ENCODE data around the gene JAML.

Gene JAML, protein sequence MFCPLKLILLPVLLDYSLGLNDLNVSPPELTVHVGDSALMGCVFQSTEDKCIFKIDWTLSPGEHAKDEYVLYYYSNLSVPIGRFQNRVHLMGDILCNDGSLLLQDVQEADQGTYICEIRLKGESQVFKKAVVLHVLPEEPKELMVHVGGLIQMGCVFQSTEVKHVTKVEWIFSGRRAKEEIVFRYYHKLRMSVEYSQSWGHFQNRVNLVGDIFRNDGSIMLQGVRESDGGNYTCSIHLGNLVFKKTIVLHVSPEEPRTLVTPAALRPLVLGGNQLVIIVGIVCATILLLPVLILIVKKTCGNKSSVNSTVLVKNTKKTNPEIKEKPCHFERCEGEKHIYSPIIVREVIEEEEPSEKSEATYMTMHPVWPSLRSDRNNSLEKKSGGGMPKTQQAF

DNA sequence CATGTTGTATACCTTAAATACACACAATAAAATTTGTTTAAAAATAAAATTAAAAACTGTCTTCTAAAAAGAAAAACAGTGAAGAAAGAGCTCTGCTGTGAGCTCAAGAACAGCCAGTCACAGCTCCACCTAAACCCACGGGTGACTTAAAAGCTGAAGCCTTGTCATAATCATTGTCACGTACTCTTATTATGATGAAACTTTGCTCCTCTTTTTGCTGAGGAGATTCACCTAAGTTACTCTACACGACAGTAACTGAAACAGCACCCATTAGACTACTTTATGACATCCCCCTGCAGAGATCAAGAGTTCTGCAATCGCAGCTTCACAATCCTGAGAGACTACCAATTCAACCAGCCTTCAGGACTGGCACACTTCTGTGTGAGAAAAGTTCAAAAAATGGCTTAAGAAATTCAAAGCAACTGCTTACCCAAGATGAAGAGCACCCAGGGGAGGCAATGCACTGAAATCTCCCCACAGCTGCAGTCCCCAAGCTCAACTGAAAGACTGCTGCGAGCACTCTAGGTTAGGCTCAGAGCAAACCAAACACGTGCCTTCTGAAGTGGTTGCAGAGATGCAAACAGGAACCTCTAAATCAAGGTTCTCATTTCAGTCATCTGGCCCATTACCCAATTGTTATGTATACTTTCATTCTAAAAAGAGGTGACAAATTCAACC is at the start of gene JAML:
Gene JAML, minus strand, starts transcription at position 501 of the 678 bp plus-strand sequence. CDS start 10,145 bp downstream, outside the sequence.
- peak in 1 of 2 donors; percentile 27 for DNase-seq (ENCODE audit: low read depth in 2 of 2)

DNA sequence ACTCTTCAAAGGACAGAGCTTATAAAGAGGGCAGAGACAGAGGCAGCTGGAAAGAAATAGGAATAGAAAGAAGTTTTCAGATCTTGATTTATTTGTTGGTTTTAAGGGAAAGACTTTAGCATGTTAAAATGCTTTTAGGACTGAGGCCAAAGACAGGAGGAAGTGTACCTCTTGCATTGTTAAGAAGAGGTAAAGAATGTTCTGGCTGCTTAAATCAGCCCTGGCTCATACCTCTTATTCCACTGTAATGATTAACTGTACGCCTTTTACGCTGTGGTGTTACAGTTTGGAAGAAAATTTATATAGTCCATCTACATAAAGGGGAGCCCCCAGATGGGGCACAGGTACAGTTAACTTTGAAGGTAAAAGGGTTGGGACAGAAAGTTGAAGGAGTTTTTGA is 49.4 kb upstream of the JAML start:
- DNase-seq (ENCODE audit: low read depth in 2 of 2) = no peak

DNA sequence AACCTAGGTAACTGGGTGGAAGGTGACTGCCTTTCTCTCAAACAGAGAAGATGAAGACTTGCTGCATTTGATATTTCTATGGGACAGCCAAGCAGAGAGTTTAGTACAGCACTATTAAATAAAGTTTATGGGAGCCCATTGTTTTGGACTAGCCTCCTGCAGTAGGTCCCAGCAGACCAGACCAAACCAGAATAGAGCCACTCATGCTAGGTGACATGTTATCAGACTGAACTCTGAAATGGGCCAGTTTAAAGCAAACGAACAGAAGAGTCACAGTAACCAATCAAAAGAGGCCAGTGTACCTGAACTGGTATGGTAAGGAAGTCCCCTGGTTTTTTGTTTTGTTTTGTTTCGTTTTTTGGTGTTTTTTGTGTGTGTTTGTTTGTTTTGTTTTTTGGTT is 47.2 kb upstream of the JAML start:
- DNase-seq (ENCODE audit: low read depth in 2 of 2) = no peak

DNA sequence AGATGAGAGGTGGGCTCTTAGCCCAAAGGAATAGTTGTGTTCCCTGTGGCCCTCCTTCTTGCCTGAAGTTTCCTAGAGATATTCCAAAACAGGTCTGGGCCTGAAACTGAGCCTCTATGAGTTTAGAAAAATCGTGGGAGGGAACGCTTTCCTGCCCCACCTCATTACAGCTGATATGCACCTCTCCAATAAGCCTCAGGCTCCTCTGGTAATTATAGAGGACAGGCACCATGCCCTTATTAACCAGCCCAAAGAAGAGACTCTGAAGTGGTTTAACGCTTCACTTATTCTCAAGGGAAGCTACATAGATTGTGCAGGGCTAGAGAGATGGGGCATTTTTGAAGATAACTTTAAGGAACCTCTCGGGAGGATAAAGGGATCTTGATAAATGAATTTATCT is 42.7 kb upstream of the JAML start:
- no peak for DNase-seq (ENCODE audit: low read depth in 2 of 2)

DNA sequence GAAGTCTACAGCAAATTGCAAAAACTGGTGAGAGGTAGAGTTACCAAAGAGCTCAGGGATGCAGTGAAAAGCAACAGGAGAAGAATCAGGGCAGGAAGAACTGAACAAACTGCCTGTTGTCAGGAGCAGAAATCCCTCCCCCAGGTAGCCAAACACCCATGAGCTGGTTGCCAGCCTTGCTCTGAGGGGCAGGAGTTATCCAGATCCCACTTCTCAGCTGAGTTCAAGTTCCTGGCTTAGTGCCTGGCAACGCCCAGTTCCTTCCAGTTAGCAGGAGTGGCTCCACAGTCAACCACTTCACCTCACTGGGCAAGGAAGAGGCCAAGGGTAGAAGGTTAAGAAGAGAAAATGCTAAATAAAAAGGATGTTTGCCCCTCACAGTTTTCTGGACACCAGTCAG is 41.1 kb upstream of the JAML start:
- no peak for DNase-seq (ENCODE audit: low read depth in 2 of 2)

DNA sequence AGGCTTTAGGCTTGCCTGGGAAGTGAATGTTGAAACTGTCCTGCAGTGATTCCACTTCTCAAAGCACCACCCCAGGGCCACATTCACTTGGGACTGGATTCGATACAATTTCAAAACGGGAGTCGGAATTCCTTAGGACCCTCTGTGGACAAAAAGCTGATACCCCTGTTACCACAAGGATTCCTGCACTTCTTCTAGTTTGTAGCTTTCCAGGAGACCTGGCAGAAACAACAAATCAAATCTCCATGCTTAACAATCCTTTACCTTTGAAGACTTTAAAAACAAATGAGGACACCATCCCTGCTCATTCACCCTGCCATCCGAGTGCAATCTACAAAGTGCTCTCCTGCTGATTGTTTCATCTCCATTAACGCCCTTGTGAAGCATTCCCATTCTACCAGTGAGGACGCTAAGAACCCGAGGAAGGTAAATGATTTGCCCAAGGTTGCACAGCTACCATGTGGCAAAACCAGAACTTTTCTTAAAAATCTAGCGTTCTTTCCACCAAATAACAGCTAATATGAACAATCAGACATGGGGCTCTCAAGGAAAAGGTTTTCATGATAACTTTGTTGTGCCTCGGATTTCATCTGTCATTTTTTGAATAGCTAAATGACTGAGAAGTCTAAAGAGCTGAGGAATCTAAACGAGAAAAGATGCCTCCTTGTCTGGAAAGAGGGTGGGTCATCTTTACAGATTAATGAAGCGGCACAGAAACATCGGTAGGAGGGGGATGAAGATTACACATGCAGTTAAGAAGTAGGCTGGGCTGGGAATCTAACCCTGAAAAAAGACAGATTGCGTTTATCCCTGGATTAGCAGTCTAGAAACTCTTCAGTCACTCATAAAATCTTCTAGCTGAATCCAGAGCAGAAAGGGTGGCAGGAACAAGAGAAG is 40.0 kb upstream of the JAML start:
- no peak for DNase-seq (ENCODE audit: low read depth in 2 of 2)

DNA sequence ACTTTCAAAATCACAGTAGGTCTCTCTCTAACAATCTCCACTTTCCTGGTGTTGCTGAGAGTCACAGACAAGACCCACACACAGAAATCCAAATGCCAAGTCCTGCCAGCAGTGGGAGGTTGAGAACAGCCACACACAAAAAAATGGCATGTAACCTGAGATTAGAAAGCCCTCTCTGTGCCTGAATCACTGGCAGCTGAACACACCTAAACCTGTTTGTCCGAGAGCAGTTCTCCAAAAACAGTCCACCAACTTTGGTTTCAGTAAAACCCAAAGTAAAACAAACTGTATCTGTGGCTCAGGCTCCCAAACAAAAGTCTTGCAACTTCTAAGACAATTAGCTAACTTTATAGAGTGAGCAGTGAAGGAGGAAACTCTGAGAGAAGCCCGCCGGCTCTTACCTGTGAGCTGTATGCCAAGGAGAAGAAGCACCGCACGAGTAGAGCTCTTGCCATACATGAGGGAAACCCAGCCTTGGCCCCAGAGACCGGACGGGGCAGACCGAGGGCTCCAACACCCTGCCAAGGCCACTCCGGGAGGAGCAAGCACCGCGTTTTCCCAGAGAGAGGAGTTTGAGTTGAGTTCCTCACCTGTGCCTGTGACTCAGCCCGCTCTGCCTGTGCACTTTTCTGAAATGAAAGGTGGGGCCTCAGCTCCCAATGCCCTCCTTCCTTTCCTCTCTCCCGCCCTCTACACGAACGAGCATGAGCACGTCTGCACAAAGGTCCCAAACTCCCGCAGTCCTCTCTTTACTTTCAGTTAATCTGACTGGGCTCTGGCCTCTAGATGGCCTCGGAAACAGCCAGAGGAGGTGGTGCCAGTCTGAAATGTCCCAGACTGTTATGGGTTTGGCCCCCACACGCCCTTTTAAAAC is 39.1 kb upstream of the JAML start, which contains the start of gene MPZL2:
Gene MPZL2, minus strand, starts transcription at position 603 of the 874 bp plus-strand sequence. Its CDS starts 144 bp downstream, at position 459.
- no peak for DNase-seq (ENCODE audit: low read depth in 2 of 2)

DNA sequence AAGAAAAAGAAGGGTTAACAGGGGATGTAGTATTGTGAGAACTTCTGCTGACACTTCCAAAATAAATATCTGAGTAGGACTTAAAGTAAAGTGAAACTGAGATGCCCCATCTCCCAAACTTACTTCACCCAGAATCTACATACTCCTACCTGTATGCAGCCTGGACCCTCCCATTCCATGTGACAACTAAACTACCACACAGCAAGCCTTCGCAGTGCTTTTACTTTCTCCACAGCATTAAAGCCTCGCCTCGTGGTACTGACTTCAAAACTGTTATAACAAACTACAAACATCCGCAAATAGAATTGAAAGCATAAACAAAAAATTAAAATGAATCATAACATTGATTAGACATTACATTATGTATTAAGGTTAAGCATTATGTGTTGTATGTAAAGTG is 38.3 kb upstream of the JAML start:
- no peak for DNase-seq (ENCODE audit: low read depth in 2 of 2)

DNA sequence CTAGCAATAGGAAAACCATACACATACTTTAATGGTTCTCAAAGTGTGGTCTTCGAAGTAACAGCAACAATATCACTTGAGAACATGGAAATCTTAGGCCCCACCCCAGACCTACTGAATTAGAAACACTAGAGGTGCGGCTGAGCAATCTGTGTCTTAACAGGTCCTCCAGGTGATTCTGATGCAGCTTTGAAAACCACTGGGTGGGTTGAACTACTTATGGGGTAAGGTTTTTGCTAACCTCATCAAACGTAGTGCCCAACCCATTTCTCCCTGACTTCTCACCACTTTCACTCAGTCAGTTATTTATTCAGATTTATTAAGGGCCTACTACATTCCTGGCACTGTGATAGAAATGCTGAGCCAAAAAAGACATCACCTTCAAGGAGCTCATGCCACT is 35.5 kb upstream of the JAML start:
- no peak for DNase-seq (ENCODE audit: low read depth in 2 of 2)

DNA sequence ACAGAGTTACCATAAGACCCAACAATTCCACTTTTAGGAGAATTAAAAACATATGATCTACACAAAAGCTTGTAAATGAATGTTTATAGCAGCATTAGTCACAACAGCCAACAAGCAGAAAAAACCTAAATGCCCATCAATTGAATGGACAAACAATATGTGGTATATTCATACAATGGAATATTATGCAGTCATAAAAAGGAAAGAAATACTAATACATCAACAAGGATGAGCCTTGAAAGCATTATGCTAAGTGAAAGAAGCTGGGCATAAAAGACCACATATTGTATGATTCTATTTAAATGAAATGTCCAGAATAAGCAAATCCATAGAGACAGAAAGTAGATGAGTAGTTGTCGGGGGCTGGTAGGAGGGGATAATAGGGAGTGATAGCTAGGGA is 34.3 kb upstream of the JAML start:
- DNase-seq (ENCODE audit: low read depth in 2 of 2) = no peak

DNA sequence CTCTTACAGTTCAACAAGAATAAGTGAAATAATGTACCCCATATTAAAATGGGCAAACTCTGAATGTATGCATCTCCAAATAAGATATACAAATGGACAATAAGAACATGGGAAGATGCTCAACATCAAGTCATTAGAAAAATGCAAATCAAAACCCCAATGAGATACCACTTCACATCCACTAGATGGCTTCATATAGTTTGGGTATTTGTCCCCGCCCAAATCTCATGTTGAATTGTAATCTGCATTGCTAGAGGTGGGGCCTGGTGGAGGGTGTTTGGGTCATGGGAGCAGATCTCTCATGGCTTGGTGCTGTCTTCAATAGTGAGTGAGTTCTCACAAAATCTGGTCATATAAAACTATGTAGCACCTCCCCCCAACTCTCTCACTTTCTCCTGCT is 33.6 kb upstream of the JAML start:
- no peak for DNase-seq (ENCODE audit: low read depth in 2 of 2)

DNA sequence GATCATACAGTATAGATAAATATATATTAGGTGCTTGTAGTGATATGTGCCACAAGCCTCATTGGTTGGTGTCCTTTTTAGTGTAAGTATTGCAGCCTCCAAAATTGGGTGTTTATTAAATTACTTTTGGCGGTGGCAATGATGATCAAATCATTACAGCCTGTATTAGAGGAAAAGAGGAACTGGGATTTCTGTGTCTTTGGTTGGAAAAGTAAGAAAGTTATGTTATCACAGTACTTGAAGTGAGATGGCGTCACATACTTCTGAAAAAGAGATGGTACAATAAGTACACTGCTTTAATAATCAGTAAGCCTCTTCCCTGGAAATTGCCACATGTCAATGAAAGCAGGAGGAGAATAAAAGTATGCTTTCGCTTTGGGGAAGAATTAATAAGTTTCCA is 27.9 kb upstream of the JAML start:
- no peak for DNase-seq (ENCODE audit: low read depth in 2 of 2)

DNA sequence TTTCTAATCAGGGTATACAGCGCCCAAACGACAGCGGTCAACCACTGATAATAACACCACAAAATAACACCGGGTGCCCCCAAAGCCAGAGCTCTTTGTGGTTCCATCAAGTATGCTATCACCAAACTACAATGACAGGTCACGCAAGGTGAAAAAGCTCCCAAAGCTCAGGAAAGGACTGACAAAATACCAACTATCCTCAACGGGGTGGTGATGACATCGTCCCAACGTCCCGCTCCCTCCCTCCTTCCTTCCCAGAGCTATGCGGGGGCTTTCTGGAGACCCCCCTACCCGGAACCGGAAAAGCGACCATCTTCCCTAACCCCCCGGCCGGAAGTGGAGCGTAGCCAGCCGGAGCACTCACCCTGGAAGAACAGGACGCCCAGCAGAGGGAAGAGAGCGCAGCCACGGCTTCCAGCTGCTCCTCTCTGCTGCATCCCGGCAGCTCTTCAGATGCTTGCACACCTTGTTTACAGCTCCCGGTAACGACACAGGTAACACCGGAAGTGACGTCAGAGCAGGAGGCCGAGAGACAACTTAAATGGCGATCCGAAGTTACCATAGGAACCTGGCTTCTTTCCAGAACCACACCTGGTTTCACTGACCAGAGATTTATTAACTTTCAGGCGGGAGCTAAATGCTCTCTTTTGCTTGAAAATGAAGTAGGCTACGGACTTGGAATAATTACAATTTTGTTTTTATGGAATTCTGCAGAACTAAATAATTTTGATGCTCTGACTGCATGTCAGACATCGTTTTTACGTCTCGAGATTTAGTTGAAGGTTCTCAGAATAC is 27.2 kb upstream of the JAML start, which contains the start of gene MPZL3:
Gene MPZL3, minus strand, starts transcription at position 508 of the 795 bp plus-strand sequence. Its CDS starts 71 bp downstream, at position 437.
- DNase-seq (ENCODE audit: low read depth in 2 of 2) = peak; percentile 53 to 70

DNA sequence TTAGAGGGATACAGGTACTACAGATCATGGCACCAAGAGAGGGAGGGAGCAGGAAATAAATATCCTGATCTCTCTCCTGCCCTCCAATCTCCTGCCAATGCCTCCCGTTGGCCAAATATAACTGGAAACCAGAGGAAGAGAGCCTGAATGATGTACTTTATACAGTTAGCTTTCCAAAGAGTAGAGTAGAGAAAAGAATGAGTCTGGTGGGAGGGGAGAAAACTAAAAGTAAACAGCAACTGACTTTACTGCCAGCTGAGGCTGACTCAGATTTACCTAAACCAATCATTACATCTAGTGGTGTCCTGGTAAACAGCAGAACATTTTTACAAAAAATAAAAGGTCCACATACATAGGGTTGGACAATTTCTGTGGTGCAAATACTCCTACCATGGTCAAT is 22.2 kb upstream of the JAML start:
- DNase-seq (ENCODE audit: low read depth in 2 of 2) = no peak

DNA sequence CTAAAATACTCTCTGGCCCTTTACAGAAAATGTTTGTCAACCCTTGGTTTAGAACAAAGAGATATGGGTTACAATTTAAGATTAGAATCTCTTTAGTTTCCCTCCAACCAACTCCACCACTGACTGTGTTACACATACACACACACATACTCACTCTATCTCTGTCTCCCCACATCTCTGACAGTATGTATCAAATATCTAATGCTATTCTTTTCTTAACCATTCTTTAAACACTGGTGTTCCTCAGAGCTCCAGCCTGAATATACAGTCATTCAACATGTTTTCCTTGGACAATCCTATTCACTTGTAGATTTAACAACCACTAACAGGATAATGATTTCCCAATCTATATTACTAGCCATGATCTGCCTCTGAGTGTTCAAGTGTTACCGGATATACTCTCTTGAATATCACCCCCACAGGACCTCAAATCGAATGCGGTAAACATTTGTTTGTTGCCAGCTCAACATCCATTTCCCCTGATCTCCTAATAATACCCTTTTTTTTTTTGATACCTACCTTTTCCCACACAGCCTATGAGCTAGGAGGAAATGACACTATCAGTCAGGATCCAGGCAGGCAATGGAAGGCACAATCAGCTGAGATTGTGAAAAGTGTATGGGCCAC is 21.2 kb upstream of the JAML start:
- DNase-seq (ENCODE audit: low read depth in 2 of 2) = no peak

DNA sequence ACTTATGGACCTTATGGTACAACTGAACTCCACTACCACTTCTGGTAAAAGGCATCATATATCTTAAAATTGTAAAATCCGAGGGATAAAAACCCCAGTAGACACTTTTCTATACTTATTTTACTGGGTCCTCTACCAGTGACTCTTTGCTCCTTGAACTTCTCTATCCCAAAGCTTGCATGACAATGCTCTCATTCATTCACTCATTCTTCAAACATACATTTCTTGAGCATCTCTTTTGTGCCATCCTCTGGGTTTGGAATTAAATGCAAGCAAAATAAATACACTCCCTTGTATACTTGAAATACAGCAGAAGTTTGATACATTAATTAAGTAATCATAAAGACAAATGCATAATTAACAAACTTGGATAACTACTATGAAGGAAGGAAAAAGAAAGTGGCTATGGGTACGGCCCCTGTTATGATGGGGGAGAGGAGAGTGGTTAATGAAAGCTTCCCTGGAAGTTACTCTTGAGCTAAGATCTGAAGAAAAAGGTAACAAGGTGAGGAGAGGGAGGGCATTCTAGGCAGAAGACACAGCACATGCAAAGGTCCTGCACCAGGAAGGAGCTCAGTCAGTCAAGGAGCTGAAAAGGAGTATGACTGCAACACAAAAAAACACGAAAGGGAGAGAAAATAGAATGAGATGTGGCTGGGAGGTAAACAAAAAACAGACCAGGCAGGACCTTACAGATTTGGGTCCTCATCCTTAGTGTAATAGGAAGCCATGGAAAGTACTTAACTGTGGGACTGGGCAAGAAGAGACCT is 19.4 kb upstream of the JAML start:
- DNase-seq (ENCODE audit: low read depth in 2 of 2) = no peak

DNA sequence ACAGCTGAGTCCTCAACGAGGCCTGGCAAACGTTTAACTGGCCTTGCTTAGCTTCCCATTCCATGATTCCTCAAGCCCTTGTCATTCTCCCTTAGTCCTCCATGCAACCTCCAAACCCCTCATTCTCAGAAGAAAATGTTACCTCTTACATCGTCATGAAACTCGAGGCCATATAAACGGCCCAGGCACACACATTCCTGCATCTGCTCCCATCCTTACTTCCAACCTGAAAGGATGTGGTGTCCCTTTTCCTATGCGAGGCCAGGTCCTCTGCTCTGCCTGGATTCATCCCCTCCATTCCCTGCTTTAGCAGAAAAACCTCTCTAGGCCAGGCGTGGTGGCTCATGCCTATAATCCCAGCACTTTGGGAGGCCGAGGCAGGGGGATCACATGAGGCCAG is 18.4 kb upstream of the JAML start:
- DNase-seq (ENCODE audit: low read depth in 2 of 2) = no peak

DNA sequence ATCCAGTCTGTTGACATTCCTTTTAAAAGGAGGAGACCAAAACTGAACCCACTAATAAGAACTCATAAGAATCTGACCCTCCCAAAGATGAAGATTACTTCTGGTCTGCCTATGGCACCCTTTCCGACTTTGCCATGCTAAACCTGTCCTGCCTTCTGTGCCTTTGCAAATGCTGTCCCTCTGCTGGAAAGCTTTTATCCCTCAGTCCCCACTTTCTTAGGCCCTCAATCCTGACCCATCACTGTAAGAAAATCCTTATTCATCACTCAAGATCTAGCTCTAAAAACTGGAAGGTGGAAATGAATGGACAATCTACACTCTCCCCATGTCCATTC is 16.9 kb upstream of the JAML start:
- no peak for DNase-seq (ENCODE audit: low read depth in 2 of 2)

Measured in stimulated activated CD8-positive, alpha-beta memory T cell treated with anti-CD3 and anti-CD28 coated beads, Interleukin-2, amount 100 ng/mL, for 1 hour (primary cell).